Muscle layer of colon (tissue), 2 donors: Measurements from ENCODE around the gene STAP1.
"Not testable (repeated sequence)": the region's sequence is repeated elsewhere in the genome, so short reads cannot be mapped to it uniquely, and the experiment has no call there.

Source experiments
- H3K27ac ChIP-seq: one replicate; pipeline ENCODE4 v1.7.0; 2013; ENCODE audit warnings: low read depth, mild to moderate bottlenecking, low read length, moderate library complexity
- H3K27me3 ChIP-seq, 2 donors: one replicate each; pipeline ENCODE4 v1.7.0; 2013; ENCODE audit warnings: low read length in 2 of 2, mild to moderate bottlenecking in 2 of 2; ENCODE audit not compliant: insufficient read depth in 2 of 2, control insufficient read depth in 1 of 2
- H3K36me3 ChIP-seq: one replicate; pipeline ENCODE4 v1.7.0; 2013; ENCODE audit warnings: mild to moderate bottlenecking, low read length; ENCODE audit not compliant: insufficient read depth
- H3K4me1 ChIP-seq: one replicate; pipeline ENCODE4 v1.7.0; 2013; ENCODE audit warnings: mild to moderate bottlenecking, low read length; ENCODE audit not compliant: insufficient read depth
- H3K4me3 ChIP-seq, 2 donors: one replicate each; pipeline ENCODE4 v1.7.0; 2013; ENCODE audit warnings: low read length in 2 of 2, low read depth in 1 of 2, mild to moderate bottlenecking in 1 of 2, moderate library complexity in 1 of 2
- H3K9ac ChIP-seq: one replicate; pipeline ENCODE4 v1.7.0; 2013; ENCODE audit warnings: low read length
- H3K9me3 ChIP-seq: one replicate; pipeline ENCODE4 v1.7.0; 2013; ENCODE audit warnings: mild to moderate bottlenecking, low read length
- donor health status: abdominal sarcoma.
- donor health status: Adenocarcinoma of cecum.

Gene STAP1

DNA sequence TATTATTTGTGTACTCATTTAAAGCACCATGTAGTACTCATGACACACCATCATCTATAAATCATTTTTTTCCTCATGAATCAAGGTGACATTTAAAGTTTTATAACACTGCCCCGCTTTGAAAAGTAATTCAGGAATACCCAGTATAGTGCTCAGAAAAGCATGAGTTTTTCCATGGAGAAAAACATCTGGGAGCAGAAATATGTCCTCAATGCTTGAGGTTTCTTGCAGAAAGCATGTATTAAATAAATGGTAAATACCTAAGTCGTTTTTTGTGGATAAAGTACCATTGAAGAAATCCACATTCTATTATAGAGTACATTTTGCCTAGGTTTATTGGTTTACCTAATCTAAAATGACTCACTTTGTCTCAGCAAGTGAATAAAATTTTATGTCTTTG is 76.2 kb downstream of the STAP1 start:
- H3K9ac ChIP-seq, result no peak overlapping the region

DNA sequence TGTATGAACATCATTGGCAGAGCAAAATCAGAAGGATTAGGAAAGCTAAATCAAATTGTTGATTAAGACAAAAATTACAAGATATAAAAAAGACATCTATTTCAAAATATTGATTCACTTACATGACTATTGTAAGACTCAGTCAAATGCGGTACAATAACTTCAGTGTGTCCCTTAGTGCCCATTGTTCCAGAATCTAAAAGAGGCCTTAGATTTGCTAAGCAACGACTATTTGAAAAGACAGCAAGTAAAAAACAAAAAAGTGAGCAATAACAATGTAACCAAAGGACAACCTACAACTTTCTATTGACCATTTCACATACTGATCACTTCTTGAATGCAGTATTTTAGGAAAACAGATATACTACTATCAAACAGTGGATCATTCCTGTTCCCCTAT is 76.8 kb downstream of the STAP1 start:
- H3K4me1 ChIP-seq, result no peaks in the 10 kb centered on the region
- H3K27me3 ChIP-seq, result no peaks in the 10 kb centered on the region
- H3K4me3 ChIP-seq, result no peak overlapping the region
- no peak overlapping the region for H3K9ac ChIP-seq
- H3K36me3 ChIP-seq, result peaks cover 13% of the 10 kb centered on the region
- H3K9me3 ChIP-seq, result no peaks in the 10 kb centered on the region
- no peak overlapping the region for H3K27ac ChIP-seq

More for the DNA sequence above, 76.2 kb downstream of the STAP1 start:
- no peaks in the 10 kb centered on the region for H3K4me1 ChIP-seq
- peaks cover 13% of the 10 kb centered on the region for H3K36me3 ChIP-seq
- H3K4me3 ChIP-seq, result no peak overlapping the region
- no peaks in the 10 kb centered on the region for H3K27me3 ChIP-seq
- H3K9me3 ChIP-seq, result no peaks in the 10 kb centered on the region
- no peak overlapping the region for H3K27ac ChIP-seq

DNA sequence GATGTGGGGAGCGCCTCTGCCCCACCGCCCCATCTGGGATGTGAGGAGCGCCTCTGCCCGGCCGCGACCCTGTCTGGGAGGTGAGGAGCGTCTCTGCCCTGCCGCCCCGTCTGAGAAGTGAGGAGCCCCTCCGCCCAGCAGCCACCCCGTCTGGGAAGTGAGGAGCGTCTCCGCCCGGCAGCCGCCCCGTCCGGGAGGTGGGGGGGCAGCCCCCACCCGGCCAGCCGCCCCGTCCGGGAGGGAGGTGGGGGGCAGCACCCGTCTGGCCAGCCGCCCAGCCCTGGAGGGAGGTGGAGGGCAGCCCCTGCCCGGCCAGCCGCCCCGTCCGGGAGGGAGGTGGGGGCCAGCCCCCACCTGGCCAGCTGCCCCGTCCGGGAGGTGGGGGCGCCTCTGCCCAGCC is 78.5 kb downstream of the STAP1 start:
- H3K4me3 ChIP-seq, H3K27me3 ChIP-seq, H3K27ac ChIP-seq, H3K9me3 ChIP-seq, H3K4me1 ChIP-seq, H3K9ac ChIP-seq: not testable (repeated sequence)
- H3K36me3 ChIP-seq, result peaks cover 13% of the 10 kb centered on the region

DNA sequence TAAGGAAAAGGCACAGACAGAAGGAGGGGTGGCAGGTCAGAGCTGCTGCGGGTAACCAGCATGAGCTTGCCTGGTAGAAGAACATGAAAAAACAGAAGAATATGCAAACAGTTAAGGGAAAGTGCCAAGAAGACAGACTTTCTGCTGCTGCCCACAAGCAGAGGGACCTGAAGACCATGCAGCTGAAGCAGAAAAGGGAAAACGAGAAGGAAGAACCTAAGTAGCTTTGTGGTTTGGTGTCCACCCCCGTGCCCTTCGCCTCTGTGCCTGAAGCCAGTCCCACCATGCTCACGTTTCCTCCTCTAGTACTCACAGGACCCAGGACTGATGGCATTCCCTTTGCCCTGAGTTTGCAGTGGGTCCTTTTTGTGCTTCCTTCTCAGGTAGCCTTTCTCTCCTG is 79.6 kb downstream of the STAP1 start:
- no peaks in the 10 kb centered on the region for H3K9me3 ChIP-seq
- H3K9ac ChIP-seq, result no peak overlapping the region
- no peaks in the 10 kb centered on the region for H3K4me1 ChIP-seq
- no peaks in the 10 kb centered on the region for H3K27me3 ChIP-seq
- H3K4me3 ChIP-seq, result no peak overlapping the region
- H3K36me3 ChIP-seq, result peaks cover 12% of the 10 kb centered on the region
- H3K27ac ChIP-seq, result no peak overlapping the region

DNA sequence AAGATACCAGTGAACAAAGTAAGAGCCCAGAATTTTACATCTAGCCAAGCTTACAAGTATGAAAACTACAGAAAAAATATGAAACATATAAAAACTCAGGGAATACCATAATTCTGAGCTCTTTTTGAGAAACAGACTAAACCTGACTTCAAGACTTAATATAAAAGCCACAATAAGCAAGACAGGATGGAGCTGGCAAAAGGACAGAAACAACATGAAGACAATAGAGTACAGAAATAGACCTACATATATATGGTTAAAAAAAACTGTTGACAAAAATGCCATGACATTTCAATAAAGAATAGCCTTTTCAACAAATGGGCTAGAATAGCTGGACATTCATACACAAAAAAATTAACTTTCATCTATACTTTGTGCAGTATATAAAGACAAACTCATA is 93.0 kb downstream of the STAP1 start:
- Histone ChIP-seq H3K4me3 (no peak overlapping the region), H3K4me1 (no peaks in the 10 kb centered on the region), H3K9ac (no peak overlapping the region), H3K9me3 (no peaks in the 10 kb centered on the region), H3K27ac (no peak overlapping the region), H3K36me3 (no peaks in the 10 kb centered on the region), H3K27me3 (no peaks in the 10 kb centered on the region)
